HG03342 (cell line): ENCODE results near the gene NIF3L1.
"Not testable (repeated sequence)": the region's sequence is repeated elsewhere in the genome, so short reads cannot be mapped to it uniquely, and the experiment has no call there.

ENCODE experiments used
- ATAC-seq: cut with Tn5 transposase; IDR thresholded peaks from one replicate; pipeline ENCODE4 v1.9.1; 2021; ENCODE audit warnings: mild to moderate bottlenecking, moderate library complexity; ENCODE audit not compliant: unreplicated experiment

The NIF3L1 gene

DNA sequence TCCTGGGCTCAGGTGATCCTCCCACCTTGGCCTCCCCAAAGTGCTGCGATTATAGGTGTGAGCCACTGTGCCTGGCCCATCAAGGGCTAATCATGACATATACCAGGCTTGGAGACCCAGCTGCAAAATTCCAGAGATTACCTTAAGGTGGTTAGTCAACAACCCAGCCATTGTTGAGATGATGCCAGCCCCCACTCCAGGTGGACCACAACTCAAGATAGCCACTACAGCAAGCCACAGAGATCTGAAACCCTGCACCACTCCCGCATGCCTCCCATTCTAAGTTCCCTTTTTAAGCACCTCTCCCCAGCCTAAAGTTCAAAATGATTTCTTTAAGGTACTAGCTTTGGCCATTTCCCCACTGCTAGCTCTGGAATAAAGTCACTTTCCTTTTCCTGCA is 20.2 kb upstream of the NIF3L1 start:
- ATAC-seq: no peak

DNA sequence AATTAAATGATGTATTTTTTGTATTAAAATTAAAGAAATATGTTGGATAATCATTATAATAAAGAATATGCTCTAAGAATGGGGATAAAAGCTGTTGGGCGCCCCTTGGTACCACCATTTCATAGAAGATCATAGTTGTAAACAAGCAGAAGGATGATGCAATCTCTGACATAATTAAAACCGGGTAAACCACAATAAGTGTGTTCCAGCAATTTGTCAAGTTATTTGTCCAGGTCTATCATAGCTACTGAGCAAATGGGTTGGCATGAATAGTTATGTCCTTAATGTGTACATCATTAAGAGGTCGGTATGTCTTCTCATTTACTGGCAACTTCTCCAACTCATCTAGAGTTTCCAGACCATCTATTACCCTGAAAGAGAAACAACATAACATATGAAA is 18.0 kb upstream of the NIF3L1 start:
- no peak for ATAC-seq

DNA sequence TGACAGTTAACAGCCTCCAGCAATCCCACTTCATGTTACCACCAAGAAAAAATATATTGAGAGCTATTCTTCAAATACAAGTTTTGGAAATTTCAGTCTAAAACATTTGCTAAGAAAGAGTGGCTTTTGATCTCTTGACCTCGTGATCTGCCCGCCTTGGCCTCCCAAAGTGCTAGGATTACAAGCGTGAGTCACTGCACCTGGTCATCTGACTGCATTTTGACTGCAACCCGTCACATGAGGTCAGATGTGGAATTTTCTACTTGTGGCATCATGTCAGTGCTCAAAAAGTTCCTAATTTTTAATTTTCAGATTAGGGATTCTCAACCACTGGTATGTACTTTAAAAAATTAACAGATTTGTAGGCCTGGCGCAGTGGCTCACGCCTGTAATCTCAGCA is 15.6 kb upstream of the NIF3L1 start:
- ATAC-seq: no peak

DNA sequence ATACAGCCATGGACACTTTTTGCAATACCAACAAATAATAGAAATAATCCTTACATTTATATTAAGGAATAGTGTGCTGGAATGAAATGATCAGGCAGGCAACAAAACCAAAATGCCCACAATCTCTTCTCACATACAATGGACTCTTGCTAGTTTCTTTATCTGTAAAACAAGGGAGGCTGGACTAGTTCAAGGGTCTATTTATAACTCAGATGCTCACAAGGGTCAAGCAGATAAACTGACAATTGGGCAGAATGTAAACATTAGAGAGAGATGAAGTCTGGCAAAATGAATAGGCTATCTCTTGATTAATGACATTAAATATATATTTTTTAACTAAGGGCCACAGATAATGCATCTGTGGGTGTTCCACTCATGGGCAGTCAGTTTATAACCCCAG is 11.7 kb upstream of the NIF3L1 start:
- no peak for ATAC-seq

DNA sequence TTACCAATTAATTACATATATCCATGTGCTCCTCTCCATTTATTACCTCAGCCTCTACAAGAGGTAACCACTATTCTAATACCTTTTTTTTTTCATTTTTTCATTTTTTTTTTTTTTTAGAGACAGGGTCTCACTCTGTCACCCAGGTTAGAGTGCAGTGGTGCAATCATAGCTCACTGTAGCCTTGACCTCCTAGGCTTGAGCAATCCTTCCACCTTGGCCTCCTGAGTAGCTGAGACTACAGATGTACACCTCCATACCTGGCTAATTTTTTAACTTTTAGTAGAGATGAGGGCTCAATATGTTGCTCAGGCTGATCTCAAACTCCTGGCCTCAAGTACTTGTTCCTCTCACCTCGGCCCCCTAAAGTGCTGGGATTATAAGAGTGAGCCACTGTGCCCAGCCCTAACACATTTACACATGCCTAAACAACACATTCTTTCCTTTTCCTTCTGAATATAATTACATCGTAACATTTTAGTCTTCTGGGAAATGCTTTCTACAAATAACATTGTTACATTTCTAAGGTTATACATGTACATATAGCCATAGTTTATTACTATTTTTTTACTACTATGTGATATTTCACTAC is 10.8 kb upstream of the NIF3L1 start:
- no peak for ATAC-seq

DNA sequence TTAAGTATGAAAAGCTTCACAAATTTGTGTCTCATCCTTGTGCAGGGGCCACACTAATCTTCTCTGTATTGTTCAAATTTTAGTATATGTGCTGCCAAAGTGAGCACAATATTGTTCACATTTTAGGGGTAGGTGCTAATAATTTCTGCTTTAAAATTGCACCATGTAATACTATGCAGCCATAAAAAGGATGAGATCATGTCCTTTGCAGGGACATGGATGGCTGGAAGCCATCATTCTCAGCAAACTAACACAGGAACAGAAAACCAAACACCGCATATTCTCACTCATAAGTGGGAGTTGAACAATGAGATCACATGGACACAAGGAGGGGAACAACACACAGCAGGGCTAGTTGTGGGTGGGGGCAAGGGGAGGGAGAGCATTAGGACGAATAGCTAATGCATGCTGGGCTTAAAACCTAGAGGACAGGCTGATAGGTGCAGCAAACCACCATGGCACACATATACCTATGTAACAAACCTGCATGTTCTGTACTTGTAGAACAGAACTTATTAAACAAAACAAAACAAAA is 7.4 kb upstream of the NIF3L1 start:
- not testable (repeated sequence) for ATAC-seq

DNA sequence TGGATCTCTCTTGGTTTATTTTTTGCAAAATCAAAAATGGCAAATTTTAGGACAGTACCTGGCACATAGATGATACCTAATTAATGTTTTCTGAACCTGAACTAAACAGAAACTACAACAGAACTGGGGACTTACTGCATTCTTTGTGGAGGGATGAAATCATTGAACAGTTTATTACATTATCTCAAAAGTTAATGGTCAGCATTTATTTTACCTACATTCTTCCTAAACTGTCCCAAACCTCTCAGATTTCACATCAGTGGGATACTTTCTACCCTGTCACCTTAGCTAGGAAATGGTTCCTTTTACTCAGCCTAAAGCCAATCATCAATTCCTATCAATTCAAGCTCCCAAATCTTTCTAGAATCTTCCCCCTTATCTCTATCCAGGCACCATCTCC is 10.3 kb downstream of the NIF3L1 start:
- no peak for ATAC-seq

DNA sequence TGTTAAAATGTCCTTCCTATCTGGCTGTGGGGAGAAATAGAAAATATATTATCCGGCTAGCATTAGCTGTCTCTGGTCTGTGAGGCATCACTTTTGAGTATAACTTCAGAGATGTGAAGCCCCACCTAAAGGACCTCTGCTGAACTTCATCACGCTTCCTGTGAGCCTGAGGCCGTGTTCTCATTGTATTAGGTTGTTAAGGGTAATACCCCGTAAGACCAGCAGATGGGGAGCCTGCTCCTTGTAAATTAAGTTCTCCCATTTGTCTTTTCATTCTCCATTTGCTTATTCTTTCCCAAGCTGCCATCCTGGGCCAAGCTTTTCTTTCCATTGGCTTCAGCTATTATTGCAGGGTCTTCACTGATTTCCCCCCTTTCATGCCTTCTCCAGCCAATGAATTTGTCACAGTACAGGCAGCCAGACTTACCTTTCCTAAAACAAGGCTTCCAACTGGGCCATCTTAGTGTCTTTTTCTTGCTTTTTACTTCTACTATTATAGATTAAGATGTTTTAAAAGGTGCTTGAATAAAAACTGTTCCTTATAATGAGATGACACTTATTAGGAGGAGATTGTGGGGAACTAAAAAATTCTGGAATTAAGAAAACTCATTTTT is 12.4 kb downstream of the NIF3L1 start:
- ATAC-seq: peak; percentile 99

DNA sequence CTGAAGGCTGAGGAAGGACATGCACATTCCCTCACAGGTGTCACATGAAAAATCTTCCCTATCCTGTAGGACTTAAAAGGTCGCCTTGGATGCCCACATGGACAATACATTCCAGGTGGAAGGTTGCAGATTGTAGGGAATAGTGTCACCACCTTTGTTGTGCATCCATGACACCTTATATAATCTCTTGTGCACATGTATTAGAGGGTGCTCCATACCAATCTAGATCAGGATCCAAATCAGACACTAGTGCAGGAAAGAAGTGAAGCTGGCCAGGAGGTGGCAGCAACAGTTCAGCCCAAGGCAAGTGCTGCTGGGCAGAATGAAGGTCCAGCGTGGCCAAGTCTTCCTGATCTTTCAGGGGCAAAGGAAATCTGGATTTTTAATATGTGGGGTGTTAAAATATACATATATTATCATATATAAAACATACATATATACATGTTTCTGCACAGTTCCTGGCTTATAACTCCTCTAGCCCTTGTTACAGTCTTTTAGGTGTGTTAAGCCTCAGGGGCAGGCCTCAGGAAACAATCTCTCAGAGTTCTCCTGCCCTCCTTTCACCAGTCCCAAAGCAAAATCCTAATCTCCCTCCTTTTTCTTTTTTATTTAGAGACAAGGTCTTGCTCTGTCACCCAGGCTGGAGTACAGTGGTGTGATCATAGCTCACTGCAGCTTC is 16.6 kb downstream of the NIF3L1 start:
- ATAC-seq: peak; percentile 51

DNA sequence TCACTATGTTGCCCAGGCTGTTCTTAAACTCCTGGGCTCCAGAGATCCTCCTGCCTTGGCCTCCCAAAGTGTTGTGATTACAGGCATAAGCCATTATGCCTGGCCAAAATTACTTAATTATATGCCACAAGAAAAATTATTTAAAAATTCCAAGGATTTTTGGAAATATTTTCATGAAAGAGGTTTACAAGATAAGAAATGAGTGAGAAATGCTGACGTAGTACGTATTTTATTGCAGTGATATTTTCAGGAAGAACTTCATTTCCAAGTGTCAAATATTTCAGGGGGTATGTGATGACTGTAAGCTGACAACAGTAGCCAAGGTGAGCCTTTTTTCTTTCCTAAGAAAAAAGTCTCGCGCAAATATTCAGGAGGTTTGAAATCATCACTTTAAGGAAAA is 20.8 kb downstream of the NIF3L1 start:
- ATAC-seq: no peak

DNA sequence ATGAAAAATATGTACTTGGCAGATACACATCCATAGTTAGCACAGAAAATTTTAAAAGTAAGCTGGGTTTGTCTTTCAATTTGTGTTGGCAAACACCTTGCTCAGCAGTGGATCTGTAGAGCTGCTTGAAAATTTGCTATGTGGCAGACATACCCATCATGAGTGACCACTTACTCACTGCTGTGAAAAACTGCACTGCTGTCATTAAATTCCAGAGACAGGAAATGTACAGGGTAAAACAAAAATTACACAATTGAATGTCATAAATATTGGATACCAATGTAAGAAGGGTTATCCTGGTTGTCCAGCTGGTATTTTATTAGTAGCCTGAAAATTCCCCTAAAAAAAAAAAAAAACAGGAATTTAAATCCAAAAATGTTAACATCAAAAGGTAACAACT is 24.5 kb downstream of the NIF3L1 start:
- ATAC-seq: no peak

DNA sequence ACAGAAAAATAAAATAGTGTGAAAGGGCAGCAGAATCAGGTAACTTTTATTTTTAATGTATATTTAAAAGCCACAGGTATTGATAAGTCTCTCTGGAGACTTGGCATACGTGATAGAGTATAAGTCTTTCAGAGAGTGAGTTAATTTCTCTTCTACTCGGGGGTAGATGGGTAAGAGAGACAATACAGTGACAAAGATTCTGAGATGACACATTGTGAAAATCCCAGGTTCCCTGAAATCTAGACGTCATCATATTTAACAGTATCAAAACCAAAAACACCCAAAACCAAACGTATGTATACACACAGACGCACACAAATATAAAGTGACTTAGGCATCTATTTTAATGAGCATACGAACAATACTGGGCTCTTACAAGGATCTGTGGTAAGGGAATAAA is 33.3 kb downstream of the NIF3L1 start:
- no peak for ATAC-seq

DNA sequence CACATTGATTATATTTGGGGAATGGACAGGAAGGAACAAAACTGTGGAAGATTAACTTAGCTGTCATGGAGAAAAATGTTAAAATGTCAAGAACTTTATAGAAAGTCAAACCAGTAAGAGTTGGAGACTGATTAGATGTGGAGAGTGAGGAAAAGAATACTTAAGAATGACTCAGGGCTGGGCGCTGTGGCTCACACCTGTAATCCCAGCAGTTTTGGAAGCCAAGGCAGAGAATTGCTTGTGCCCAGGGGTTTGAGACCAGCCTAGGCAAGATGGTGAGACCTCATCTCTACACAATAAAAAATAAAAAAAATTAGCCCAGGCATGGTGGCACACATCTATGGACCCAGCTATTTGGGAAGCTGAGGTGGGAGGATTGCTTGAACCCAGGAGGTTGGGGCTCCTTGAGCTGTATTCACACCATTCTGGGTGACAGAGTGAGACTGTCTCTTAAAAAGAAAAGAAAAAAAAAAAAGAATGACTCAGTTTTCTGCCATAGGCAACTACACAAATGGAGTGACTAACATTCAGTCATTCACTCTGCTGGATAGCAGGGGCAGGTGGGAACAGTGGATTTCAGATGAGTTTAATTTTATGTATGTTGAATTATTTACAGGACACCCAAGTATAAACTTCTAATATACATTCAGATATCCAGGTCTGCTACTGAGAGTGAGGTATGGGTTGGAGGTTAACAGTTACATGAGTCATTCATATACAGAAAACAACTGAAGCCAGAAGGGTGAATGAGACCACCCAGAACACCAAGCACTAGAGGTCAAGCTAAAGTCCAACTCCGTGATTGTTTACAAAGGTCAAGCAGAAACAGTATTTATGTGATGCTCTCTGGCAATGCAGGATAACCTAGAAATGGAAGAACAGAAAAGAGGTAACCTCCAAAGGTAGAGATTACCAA is 40.4 kb downstream of the NIF3L1 start:
- ATAC-seq: no peak

DNA sequence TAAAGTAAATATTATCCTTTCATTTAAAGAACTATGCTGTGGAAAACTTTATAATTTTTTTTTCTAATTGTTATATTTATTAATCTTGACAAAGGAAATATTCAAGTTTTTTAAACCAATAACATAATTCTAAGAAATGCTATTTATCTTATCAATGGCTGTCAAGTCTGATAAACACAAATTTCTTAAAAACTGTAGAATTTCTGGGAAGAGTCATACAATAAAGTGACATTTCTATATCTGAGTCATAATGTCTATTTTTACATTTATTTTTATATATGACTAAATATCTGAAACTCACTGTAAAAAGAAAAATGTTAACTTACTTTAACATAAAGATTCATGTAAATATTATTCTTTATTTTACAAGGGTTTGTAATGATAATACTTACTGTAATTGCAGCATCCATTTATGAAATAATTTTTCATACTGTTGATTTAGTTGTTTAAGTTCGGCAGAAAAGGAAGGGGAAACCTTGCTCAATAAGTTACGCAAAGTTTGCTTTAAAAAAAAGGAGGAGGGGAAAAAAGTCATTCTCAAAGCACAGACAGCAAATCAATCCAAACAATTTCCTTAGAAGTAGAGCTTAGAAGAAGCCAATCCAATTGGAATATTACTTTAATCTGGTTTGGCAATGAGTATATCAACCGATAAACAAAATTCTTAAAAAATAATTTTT is 41.9 kb downstream of the NIF3L1 start:
- no peak for ATAC-seq

DNA sequence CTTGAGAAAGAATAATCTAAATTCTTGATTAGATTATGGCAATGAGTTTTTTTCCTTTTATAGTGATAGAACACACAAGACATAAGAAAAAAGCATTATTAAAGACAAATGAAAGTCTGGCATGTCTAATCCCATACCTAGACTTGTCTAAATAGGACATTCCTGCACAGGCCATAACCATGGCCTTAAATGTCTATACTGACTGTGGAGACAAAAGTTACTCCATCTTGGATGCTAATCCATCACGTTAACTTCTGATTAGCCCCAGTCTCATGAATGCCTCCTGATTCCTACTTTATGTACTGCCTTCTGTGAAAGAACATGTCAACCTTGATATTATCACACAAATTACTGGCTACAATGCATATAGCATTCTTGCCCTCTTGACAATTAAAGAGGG is 50.7 kb downstream of the NIF3L1 start:
- no peak for ATAC-seq

DNA sequence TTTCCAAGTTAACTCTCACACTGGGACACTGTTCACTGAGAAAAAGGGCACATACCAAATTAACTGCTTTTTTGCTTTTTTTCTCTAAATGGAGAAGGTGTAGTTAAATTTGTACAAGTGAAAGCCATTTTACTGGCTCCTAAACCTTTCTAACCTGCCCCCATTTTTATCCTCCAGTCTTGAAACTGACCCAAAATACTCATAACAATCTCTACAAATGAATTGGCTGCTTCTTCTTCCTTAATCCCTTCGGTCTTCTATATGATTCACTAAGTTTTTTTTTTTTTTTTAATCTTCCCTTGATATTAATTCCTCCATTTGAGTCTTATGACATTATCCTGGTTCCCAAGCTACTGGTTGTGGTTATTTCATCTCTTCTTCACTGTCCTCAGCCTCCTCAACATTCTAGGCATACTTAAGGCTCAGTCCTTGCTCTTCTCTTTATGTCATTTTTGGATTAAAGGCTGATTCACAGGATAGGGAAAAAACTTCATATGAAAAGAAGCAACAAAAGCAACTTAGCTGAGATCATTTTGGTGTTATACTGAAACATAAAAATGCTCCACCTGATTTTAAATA is 54.4 kb downstream of the NIF3L1 start:
- ATAC-seq: no peak

DNA sequence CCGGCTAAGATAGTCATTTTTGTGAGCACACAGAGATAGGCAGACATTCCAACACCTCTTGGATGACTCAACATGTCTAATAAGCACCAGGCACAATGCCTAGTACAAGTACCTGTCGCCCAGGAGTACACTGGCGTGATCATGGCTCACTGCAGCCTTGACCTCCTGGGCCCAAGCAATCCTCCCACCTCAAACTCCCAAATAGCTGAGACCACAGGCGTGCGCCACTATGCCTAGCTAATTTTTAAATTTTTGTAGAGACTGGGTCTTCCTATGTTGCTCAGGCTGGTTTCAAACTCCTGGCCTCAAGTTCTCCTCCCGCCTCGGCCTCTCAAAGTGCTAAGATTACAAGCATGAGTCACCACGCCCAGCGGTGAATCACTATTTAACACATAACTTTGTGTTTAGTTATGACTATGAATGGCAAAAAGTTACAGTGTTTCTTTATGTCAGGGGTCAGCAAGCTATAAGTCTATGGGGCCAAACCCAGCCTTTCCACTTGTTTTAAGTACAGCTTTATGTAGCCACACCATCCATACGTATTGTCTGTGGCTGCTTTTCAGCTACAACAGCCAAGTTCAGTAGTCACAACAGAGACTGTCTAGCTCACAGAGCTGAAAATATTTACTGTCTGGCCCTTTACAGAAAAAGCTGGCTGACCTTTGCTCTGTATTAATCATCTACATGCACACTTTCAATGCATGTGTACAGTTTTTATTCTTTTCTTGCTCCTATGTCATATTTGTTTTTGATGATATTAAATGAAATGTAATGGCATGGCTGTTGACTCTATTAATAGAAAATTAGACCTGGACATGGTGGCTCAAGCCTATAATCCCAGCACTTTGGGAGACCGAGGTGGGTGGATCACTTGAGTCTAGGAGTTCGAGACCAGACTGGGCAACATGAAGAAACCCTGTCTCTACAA is 55.6 kb downstream of the NIF3L1 start:
- peak; percentile 68 for ATAC-seq

DNA sequence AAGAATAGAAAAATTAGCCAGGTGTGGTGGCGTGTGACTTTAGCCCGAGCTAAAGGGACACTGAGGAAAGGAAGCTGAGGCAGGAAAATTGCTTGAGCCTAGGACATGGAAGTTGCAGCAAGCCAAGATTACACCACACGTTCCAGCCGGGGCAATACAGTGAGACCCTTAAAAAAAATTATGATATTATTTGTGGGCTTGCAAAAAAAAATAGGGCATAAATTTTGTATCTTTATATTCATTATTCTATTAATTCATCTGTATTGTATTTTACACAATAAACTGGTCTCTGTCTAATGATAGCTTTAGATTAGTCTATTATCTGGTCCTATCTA is 56.2 kb downstream of the NIF3L1 start:
- ATAC-seq: no peak

DNA sequence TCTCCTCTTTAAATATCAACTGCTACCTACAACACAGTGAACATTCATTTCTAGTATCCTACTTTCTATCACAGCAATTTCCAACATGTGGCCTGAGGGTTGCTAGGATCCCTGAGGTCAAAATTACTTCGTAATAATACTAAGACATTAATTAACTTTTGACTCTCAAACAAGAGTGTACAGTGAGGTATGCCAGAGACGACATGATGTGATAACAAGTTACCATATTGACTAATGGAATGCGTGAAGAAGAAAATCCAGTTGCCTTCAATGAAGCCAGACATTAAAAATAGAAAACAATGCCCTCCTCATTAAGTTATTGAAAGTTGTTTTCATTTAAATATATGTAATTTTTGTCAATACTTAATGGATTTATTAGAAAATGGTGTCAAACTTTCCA is 61.2 kb downstream of the NIF3L1 start:
- no peak for ATAC-seq
